NB4 (cell line): ENCODE measurements around the gene CNKSR3.
"Not testable (repeated sequence)": the region's sequence is repeated elsewhere in the genome, so short reads cannot be mapped to it uniquely, and the experiment has no call there.

Experiments
- DNase-seq: peaks from one replicate; pipeline ENCODE4 v3.0.0; 2010; ENCODE audit warnings: low read depth
- H3K4me3 ChIP-seq: one replicate; pipeline ENCODE4 v1.5.1; 2011; ENCODE audit warnings: mild to moderate bottlenecking, low read depth, low read length, moderate library complexity
- CTCF ChIP-seq: IDR thresholded peaks from one replicate; pipeline ENCODE4 v1.5.1; 2012; ENCODE audit warnings: low read depth, low read length
- MYC ChIP-seq: IDR thresholded peaks from 2 replicates; pipeline ENCODE4 v1.6.1; 2011; ENCODE audit warnings: low read depth, low read length
- POLR2A ChIP-seq: IDR thresholded peaks from 2 replicates; pipeline ENCODE4 v1.6.1; 2011; ENCODE audit warnings: mild to moderate bottlenecking; ENCODE audit not compliant: insufficient read length; ENCODE audit errors: extremely low read depth
- TF ChIP-seq, protein P1 (sequence below): IDR thresholded peaks from 2 replicates; pipeline ENCODE4 v1.6.1; 2011; ENCODE audit warnings: low read depth, low read length

Gene CNKSR3

DNA sequence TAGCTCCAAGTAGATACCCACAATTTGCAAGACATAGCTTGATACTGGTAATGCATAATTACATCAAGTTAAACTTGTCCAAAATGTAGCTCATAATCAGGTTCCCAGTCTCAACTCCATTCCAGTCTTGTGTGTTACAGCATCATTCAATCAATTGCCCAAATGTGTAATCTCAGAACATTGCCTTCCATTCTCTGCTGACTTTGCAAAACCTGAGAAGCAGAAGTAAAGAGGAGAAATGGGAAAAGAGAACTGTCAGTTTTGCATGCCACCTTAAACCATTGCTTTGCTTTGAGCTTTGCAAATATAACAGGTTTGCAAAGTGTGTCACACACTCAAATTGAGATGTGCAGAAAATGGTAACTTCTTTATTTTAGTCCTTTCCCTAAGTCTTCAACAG, 40.3 kb upstream of the CNKSR3 start:
- TF ChIP-seq MYC = no peak
- no peak for TF ChIP-seq POLR2A
- TF ChIP-seq CTCF = no peak
- TF ChIP-seq, protein P1, sequence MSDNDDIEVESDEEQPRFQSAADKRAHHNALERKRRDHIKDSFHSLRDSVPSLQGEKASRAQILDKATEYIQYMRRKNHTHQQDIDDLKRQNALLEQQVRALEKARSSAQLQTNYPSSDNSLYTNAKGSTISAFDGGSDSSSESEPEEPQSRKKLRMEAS = no peak
- no peak for DNase-seq
- H3K4me3 ChIP-seq = no peak overlapping the region

DNA sequence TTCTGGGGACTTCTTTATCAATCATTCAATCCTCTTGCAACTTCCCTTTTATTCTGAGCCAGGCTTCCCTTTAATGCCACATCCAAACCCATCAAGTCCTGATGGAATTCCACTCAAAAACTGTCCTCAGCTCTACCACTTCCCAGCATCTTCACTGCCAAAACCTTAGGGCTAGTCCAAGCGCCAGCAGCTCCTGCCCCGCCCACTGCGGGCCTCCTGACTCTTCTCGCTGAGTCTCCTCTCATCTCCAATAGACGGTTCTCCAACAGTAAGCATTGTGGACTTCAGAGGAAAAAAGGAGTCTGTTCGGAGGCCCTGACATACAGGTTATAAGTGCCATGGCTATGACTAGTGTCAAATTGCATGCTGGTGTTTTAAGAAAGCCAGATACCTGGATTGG, 38.7 kb upstream of the CNKSR3 start:
- TF ChIP-seq MYC = no peak
- no peak for TF ChIP-seq POLR2A
- TF ChIP-seq CTCF = no peak
- TF ChIP-seq, protein P1 = no peak

DNA sequence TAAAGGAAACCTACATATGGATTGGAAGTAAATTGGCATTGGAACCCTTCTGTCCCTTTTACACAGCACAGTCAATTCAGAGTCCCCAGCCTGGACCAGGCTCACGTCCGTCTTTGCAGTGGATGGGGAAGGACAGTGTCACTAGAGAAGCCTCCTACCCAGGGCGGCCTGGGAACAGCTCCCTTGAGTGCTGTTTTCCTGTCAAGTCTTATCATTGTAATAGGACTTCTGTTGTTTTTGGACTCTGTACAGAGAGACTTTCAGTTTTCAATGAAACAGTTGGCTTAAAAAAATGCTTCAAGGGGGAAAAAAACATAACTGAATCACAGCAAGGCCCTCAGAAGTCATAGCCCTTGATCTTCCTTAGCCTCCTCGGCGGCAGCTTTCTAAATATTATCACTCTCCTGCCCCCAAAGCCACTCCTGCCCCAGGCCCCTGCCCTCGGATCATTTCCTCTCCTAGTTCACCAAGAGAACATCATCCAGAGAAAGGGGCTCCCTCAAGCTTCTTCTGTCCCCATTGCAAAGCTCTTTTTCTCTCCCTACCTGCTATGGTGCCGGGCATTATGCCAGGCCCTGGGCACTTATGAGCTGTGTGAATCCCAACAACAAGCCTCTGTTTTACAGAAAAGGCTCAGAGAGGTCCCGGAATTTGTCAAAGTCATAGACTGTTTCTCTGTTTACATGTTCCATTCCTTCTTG, 37.8 kb upstream of the CNKSR3 start:
- no peak for DNase-seq
- H3K4me3 ChIP-seq = no peak overlapping the region
- TF ChIP-seq, protein P1 = no peak
- TF ChIP-seq MYC (no peak), CTCF (no peak), POLR2A (no peak)

More for the DNA sequence above, 38.7 kb upstream of the CNKSR3 start:
- H3K4me3 ChIP-seq = no peak overlapping the region
- DNase-seq = no peak

DNA sequence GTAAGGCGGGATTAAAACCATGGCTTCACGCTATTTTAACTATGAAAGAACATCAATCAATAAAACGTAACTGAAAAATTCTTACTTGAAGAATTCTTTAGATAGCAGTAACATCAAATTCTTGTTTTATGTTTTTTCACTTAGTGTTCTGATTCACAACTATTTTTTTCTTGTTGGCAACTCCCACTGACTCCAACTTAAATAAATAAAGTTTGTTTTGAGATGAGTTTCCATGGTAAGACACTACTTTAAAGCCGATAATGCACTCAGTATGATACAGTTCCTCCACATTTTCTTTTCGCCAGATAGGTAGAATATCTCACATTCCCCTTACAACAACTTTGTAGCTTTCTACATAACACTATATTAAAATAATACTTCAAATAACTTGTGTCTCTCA, 33.1 kb upstream of the CNKSR3 start:
- H3K4me3 ChIP-seq = no peak overlapping the region
- DNase-seq = no peak
- TF ChIP-seq POLR2A (no peak), CTCF (no peak), MYC (no peak)
- TF ChIP-seq, protein P1 = no peak

GRCh38 chr6:154542747-154543146, 32.3 kb upstream of the CNKSR3 start:
- H3K4me3 ChIP-seq = no peak overlapping the region
- TF ChIP-seq CTCF = no peak
- no peak for TF ChIP-seq MYC
- no peak for TF ChIP-seq POLR2A
- TF ChIP-seq, protein P1 = no peak
- DNase-seq = no peak

GRCh38 chr6:154541837-154542236, 31.4 kb upstream of the CNKSR3 start:
- not testable (repeated sequence) for DNase-seq, H3K4me3 ChIP-seq
